NT2/D1 (cell line): ENCODE measurements around the gene IGF1R.
A peak's percentile ranks its signal among the peaks of the same experiment; 100 is the strongest.

Experiments used
- DNase-seq: peaks from one replicate; pipeline ENCODE4 v3.0.0-alpha.2; 2011; ENCODE audit warnings: low read depth, low spot score
- H3K27me3 ChIP-seq: 2 replicates; pipeline ENCODE4 v1.6.0; 2011; ENCODE audit warnings: mild to moderate bottlenecking; ENCODE audit not compliant: insufficient read length, insufficient read depth
- H3K36me3 ChIP-seq: 2 replicates; pipeline ENCODE4 v1.6.1; 2011; ENCODE audit warnings: mild to moderate bottlenecking, low read length, mixed read lengths; ENCODE audit not compliant: insufficient read depth, insufficient read length
- H3K4me1 ChIP-seq: 2 replicates; pipeline ENCODE4 v1.5.1; 2011; ENCODE audit not compliant: insufficient read depth, insufficient read length
- H3K4me3 ChIP-seq: 2 replicates; pipeline ENCODE4 v1.5.1; 2011; ENCODE audit warnings: low read depth; ENCODE audit not compliant: insufficient read length
- H3K9ac ChIP-seq: 2 replicates; pipeline ENCODE4 v1.6.0; 2011; ENCODE audit warnings: low read depth; ENCODE audit not compliant: insufficient read length
- H3K9me3 ChIP-seq: 2 replicates; pipeline ENCODE4 v1.5.1; 2011; ENCODE audit warnings: mild to moderate bottlenecking, low read length; ENCODE audit not compliant: insufficient read depth
- SUZ12 ChIP-seq: IDR thresholded peaks from 2 replicates; pipeline ENCODE4 v1.6.1; 2011; ENCODE audit not compliant: insufficient read length, insufficient read depth; ENCODE audit errors: extremely low read depth
- YY1 ChIP-seq: IDR thresholded peaks from 2 replicates; pipeline ENCODE4 v1.6.1; 2011; ENCODE audit not compliant: insufficient read length, insufficient read depth
- ZNF274 ChIP-seq: IDR thresholded peaks from 2 replicates; pipeline ENCODE4 v1.6.1; 2011; ENCODE audit warnings: mild to moderate bottlenecking, low read depth, low read length

The IGF1R gene

DNA sequence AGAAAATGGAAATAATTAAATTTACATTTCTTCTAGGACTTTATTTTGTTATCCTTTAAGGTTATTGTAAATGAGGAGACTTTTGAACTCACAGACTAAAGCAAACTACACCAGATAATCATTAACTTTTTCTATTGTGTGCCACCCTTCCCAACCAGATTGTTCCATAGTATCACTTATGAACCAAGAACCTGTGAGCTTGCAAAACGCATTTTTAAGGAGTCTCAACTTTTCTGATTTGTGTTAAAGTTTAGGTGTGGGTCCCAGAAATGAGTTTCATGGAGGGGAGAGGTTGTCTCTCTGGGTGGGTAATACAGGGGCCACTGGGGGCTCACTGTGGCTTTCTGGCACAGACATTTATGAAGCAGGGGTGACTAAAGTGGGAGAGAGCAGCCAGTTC lies 75.7 kb downstream of the IGF1R start:
- Histone ChIP-seq H3K4me3 (no peak overlapping the region), H3K36me3 (peaks cover 4% of the 10 kb centered on the region), H3K9ac (no peak overlapping the region), H3K27me3 (no peaks in the 10 kb centered on the region), H3K9me3 (no peaks in the 10 kb centered on the region), H3K4me1 (peaks cover 10% of the 10 kb centered on the region)
- no peak for DNase-seq
- TF ChIP-seq SUZ12, result no peak
- TF ChIP-seq ZNF274, result no peak
- no peak for TF ChIP-seq YY1

DNA sequence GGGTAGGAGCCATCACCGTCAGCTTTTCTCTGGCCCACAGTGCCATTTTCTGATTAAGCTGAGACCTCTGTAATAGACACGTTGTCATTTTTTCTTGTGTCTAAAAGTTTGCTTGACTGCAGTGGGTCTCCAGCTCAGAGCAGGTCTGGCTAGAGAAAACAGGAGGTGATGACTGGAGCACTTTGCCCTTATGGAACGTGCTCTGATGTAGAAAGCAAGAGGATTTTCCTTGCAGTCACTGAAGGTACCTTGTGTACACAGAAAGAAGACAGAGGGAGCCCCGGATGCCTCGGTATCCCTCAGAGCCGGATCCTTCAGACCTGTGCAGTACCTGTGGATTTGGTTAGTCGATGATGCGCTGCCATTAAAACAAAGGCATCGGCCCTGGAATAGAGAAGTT lies 76.2 kb downstream of the IGF1R start:
- Histone ChIP-seq H3K9ac (no peak overlapping the region), H3K36me3 (peaks cover 4% of the 10 kb centered on the region), H3K9me3 (no peaks in the 10 kb centered on the region), H3K4me1 (peaks cover 8% of the 10 kb centered on the region), H3K27me3 (no peaks in the 10 kb centered on the region), H3K4me3 (no peak overlapping the region)
- DNase-seq, result no peak
- TF ChIP-seq ZNF274 (no peak), SUZ12 (no peak), YY1 (no peak)

DNA sequence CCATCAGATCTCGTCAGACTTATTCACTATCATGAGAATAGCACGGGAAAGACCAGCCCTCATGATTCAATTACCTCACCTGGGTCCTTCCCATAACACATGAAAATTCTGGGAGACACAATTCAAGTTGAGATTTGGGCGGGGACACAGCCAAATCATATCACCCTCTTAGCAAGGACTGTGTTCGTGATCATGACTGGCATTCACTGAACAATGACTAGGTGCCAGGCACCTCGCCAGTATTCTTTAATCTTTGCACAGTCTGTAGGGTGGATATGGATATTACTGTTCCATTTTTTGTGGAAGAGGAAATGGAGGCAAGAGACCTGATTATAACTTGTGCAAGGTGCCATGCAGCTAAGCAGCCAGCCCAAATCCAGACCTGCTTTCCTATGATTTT lies 77.5 kb downstream of the IGF1R start:
- no peak overlapping the region for H3K9ac ChIP-seq
- H3K4me3 ChIP-seq, result no peak overlapping the region
- DNase-seq, result no peak
- H3K4me1 ChIP-seq, result peaks cover 8% of the 10 kb centered on the region
- H3K27me3 ChIP-seq, result no peaks in the 10 kb centered on the region
- TF ChIP-seq YY1 (no peak), SUZ12 (no peak), ZNF274 (no peak)
- peaks cover 4% of the 10 kb centered on the region for H3K36me3 ChIP-seq
- H3K9me3 ChIP-seq, result no peaks in the 10 kb centered on the region

DNA sequence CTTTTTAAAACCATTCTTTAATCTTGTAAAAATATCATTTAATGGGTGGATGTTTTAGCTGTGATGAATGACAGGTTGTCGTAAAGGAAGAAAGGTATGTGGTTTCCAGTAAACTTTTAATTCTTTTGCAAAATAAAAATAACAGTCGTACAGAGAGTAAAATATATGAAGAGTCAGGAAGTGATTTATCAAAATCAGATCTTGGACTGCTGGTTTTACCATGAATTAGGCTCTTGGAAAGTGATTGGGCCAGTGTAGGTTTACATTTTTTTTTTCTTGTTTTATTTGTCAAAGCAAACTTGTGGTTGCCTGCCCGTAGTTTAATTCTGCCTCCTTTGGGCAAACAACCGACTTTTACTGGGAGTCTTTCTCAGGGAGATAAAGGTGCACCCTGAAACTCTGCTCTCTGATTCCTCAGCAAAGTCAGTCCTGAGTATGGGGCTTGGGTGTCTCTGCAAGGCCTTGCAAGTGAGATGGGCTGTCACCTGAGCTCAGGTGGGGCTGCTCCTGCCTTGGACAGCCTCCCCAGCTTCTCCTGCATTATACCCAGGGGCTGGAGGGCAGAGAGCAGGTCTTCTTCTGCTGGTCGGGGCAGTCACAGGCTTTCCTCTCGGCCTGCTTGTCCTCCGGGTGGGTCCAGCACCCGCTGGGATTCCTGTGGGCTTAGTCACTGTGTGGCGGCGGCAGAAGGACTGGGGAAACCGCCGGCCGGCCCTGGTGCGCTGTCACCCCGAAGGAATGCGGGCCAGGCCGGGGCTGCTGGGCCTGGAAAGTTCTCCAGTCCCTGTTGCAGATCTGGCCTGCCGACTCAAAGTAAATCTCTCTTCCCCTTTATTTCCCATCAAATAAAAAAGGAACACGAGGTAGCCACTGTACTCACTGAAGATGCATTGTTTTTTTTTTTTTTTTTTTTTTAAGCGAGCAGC lies 79.0 kb downstream of the IGF1R start:
- DNase-seq, result peak; percentile 82
- Histone ChIP-seq H3K9ac (peak overlapping the region; percentile 47), H3K27me3 (no peaks in the 10 kb centered on the region), H3K4me3 (no peak overlapping the region), H3K9me3 (no peaks in the 10 kb centered on the region), H3K4me1 (peaks cover 7% of the 10 kb centered on the region), H3K36me3 (peaks cover 4% of the 10 kb centered on the region)
- no peak for TF ChIP-seq YY1
- TF ChIP-seq ZNF274, result no peak
- no peak for TF ChIP-seq SUZ12

DNA sequence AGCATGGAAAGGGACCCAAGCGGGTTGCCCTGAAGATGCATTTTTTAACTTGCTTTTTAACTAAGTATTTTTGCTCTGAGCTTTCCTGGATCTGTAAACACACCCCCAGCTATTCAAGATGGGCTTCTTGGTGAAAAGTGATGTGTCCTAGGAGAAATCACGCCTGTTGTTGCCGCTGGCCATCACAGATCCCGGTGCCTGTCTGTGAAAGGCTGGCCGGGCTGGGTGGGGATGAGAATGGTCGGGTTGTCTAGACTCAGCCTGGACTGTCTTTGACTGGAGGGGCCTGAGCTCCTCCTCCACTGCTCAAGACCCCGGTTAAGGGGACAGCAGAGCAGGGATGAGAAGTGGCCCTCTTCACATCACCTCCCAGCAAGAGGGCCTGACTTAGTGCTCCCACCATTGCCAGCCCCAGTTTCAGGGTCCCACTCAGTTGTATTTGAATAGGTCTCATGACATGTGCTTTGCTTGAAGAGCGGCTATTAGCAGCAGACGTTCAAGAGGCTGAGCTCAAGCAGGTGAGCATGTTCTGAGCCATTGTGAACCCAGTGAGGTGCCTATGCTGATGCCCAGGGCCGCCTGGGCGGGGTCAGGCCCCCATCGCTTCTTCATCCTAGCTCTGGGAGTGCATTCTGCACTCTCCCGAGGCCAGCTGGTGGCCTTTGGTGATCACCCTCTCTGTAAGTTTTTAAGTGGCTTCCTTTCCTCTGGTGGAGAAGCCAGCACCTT lies 79.9 kb downstream of the IGF1R start:
- no peaks in the 10 kb centered on the region for H3K27me3 ChIP-seq
- H3K9me3 ChIP-seq, result no peaks in the 10 kb centered on the region
- H3K4me3 ChIP-seq, result no peak overlapping the region
- peaks cover 4% of the 10 kb centered on the region for H3K36me3 ChIP-seq
- no peak overlapping the region for H3K9ac ChIP-seq
- TF ChIP-seq YY1, result no peak
- H3K4me1 ChIP-seq, result peaks cover 12% of the 10 kb centered on the region
- no peak for DNase-seq

DNA sequence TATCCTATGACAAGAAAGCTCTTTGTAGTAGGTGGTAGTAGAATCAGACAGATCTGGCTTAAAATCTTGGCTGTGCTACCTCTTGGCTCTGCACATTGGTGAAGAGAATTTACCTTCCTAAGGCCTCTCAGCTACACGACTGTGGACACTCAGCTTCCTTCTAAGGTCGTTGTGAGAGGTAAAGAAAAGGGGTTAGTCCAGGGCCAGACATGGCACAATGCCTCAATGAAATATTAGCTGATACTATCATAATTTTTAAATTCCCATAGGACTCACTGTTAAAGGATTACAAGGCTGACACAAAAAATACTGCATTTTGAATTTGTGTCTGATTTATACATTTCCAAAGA lies 80.4 kb downstream of the IGF1R start:
- TF ChIP-seq YY1, result no peak
- no peak for TF ChIP-seq SUZ12
- TF ChIP-seq ZNF274, result no peak
- peaks cover 13% of the 10 kb centered on the region for H3K4me1 ChIP-seq
- no peak overlapping the region for H3K4me3 ChIP-seq
- H3K36me3 ChIP-seq, result peaks cover 4% of the 10 kb centered on the region
- no peaks in the 10 kb centered on the region for H3K9me3 ChIP-seq
- H3K9ac ChIP-seq, result no peak overlapping the region
- H3K27me3 ChIP-seq, result no peaks in the 10 kb centered on the region
- no peak for DNase-seq

DNA sequence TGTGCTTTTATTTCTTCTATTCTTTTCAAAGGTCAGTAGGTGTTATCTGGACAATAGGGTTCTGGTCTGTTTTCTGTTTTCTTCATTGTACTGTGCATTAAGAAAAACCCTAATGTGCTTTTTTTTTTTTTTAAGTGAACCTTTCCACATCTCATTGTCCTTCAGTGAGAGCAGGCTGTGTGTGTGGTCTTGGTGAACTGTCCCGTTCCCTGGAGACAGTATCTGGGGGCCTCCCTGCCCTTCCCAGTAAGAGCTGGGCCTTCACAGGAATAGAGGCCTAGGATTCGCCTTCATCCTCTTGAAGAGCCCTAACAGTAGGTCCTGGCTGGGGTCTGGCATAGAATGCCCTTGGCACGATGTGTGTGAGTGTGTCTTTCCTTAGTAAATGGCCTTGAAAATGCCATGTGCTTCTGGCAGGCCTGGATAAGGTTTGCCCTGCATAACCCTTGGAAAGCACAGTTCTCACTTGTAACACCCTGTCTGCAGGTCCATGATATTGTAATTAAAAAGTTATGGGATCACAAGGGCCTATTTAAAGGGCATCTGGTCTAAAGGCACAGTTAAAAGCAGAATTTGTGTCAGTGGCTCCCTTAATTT lies 81.2 kb downstream of the IGF1R start:
- Histone ChIP-seq H3K4me1 (peaks cover 15% of the 10 kb centered on the region), H3K9me3 (no peaks in the 10 kb centered on the region), H3K9ac (peak overlapping the region; percentile 17), H3K4me3 (no peak overlapping the region), H3K27me3 (no peaks in the 10 kb centered on the region), H3K36me3 (peaks cover 4% of the 10 kb centered on the region)
- TF ChIP-seq ZNF274 (no peak), SUZ12 (no peak), YY1 (no peak)
- no peak for DNase-seq
